Bronchial epithelial cell (primary cell): Measurements from ENCODE around the gene CD300E. TPM values are rescaled to one million over a fixed set of nuclear protein-coding genes. Genes with fewer than 3 reads are reported as not detected.

ENCODE experiments used
- DNase-seq: peaks from one replicate; pipeline ENCODE4 v3.0.0-alpha.2; 2010; ENCODE audit warnings: low read depth
- FAIRE-seq: peaks from 2 replicates; lab custom pipeline; 2011; peaks lifted over from hg19 to GRCh38; lab: Jason Lieb, UNC
- H3K27me3 ChIP-seq: 2 replicates; pipeline ENCODE4 v1.5.1; 2011; ENCODE audit warnings: low read length; ENCODE audit not compliant: control insufficient read depth, insufficient read depth
- H3K36me3 ChIP-seq: 2 replicates; pipeline ENCODE4 v1.5.1; 2011; ENCODE audit warnings: low read length; ENCODE audit not compliant: control insufficient read depth, insufficient read depth
- H3K4me3 ChIP-seq: 2 replicates; pipeline ENCODE4 v1.5.1; 2011; ENCODE audit warnings: mild to moderate bottlenecking, low read depth, low read length, control low read depth
- total RNA-seq: library from RNA; depleted of rRNA; stranded (reverse); fragments of >200 nt; gene quantifications from 2 replicates; pipeline ENCODE4 v1.2.1, GENCODE V29; 2014
- TF ChIP-seq, protein P1 (sequence below): IDR thresholded peaks from 2 replicates; pipeline ENCODE4 v1.5.1; 2011; ENCODE audit warnings: mild to moderate bottlenecking, moderate library complexity, low read length, control low read depth, inconsistent platforms; ENCODE audit not compliant: insufficient read depth, severe bottlenecking

CD300E gene
- total RNA-seq, 1 donor from 2014 or later, result not detected

DNA sequence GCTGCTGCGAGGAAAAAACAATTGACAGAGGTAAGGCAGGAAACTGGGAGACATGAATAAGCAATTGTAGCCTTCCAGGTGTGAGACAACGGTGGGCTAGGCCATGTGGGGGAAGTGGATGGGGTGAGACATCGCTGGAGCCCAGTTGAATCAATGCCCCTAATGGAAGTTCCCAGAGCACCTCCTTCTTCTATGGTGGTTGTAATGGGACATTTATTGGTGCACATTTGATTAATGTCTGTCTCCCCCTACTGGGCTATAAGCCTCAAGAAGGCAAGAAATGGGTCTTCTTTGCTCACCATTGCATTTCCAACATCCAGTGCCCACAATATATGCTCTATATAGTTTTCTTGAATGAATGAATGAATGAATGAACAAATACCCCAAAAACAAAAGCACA lies 22.7 kb upstream of the CD300E start:
- no peak overlapping the region for H3K4me3 ChIP-seq
- DNase-seq (peak; percentile 24), FAIRE-seq (no peak)
- TF ChIP-seq, protein P1, sequence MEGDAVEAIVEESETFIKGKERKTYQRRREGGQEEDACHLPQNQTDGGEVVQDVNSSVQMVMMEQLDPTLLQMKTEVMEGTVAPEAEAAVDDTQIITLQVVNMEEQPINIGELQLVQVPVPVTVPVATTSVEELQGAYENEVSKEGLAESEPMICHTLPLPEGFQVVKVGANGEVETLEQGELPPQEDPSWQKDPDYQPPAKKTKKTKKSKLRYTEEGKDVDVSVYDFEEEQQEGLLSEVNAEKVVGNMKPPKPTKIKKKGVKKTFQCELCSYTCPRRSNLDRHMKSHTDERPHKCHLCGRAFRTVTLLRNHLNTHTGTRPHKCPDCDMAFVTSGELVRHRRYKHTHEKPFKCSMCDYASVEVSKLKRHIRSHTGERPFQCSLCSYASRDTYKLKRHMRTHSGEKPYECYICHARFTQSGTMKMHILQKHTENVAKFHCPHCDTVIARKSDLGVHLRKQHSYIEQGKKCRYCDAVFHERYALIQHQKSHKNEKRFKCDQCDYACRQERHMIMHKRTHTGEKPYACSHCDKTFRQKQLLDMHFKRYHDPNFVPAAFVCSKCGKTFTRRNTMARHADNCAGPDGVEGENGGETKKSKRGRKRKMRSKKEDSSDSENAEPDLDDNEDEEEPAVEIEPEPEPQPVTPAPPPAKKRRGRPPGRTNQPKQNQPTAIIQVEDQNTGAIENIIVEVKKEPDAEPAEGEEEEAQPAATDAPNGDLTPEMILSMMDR, result peak; percentile 38
- no peaks in the 10 kb centered on the region for H3K36me3 ChIP-seq
- H3K27me3 ChIP-seq, result peaks cover 6% of the 10 kb centered on the region

DNA sequence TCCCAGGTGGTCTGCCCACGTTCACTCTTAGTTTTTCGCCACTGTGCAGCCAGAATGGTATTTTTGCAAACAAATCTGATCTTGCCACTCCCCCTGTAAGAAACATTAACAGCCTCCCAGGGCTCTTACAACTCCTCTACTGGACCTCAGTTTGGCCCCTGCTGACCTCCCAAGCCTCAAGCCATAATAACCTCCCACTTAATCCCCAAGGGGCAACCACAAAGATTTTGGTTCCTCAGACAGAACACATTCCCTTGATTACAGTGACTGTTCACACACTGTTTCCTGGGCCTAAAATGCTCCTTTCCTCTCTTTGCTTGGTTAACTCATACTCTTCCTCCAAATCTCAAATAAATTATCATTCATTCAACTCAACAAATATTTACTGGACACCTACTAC lies 21.5 kb upstream of the CD300E start:
- FAIRE-seq (no peak), DNase-seq (no peak)
- Histone ChIP-seq H3K27me3 (peaks cover 2% of the 10 kb centered on the region), H3K36me3 (no peaks in the 10 kb centered on the region), H3K4me3 (no peak overlapping the region)
- TF ChIP-seq, protein P1, result no peak

DNA sequence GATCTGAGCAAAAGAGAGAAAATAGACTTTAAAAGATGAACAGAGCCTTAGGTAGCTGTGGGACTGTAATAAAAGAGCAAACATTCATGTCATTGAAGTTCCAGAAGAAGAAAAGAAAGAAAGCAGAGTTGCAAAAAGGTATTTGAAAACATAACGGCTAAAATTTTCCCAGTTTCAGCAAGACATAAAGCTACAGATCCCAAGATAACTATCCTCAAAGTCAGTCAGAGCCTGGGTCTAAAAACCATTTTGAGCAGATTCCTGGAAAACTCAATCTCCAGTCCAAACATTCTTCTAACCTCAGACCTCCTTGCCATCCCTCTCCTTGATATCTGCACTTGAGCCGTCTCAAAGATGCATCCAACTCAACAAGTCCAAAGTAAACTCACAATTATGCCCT lies 20.9 kb upstream of the CD300E start:
- DNase-seq, result no peak
- TF ChIP-seq, protein P1, result no peak
- H3K4me3 ChIP-seq, result no peak overlapping the region
- H3K36me3 ChIP-seq, result no peaks in the 10 kb centered on the region
- H3K27me3 ChIP-seq, result peaks cover 2% of the 10 kb centered on the region
- no peak for FAIRE-seq

DNA sequence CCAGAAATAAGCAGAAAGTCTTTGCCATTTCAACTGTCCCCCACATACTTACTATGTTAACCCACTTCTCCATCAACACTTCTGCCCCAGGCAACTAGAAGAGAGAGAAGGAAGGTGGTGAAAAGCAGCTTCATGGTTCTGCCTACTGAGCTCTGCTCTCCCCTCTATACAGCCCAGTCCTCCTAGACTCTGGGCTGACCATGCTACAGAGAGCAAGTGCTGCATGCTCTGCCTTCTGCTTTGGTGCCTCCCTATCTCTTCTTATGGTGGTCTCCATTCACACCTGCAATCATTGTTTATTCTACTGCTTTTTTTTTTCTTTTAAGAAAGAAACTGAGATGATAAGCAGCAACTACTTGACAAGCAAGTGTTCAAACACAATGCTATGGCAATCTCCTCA lies 20.3 kb upstream of the CD300E start:
- TF ChIP-seq, protein P1, result no peak
- Histone ChIP-seq H3K27me3 (peaks cover 2% of the 10 kb centered on the region), H3K36me3 (no peaks in the 10 kb centered on the region), H3K4me3 (no peak overlapping the region)
- DNase-seq (no peak), FAIRE-seq (no peak)

DNA sequence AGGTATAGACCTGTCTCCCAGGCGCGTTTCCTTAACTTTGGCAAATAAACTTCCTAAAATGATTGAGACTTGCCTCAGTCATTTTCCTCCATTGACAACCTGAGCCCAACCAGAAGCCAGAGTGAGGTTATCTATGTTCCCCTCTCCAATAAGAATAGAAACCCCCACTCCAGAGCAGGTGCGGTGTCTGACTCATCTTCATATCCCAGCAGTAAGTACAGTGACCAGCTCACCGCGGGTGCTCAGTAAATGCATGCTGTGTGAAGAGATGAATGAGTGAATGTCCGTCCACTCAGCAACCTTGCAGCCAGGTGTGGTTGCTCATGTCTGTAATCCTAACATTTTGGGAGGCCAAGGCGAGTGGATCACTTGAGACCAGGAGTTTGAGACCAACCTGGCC lies 19.5 kb upstream of the CD300E start:
- no peak overlapping the region for H3K4me3 ChIP-seq
- TF ChIP-seq, protein P1, result no peak

DNA sequence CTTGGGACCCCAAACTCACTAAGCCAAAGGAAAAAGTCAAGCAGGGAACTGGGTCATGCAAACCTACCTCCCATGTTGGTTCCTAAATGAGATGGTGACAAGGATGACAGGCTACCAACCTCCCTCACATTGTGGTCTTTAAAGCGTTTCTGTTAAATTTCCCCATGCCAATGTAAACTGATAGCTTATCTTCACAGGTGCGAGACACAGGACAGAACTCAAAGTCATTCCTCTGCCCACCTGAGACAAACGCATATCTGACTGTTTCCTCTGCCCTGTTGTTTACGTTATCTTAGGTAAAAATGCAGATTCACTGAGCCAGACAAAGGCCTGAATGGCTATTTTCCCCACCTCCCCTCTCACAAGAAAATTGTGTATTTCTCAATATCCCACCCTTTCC lies 19.0 kb upstream of the CD300E start:
- TF ChIP-seq, protein P1, result no peak
- peaks cover 2% of the 10 kb centered on the region for H3K27me3 ChIP-seq
- FAIRE-seq, result no peak
- H3K4me3 ChIP-seq, result no peak overlapping the region
- no peak for DNase-seq
- H3K36me3 ChIP-seq, result no peaks in the 10 kb centered on the region

More for the DNA sequence above, 19.5 kb upstream of the CD300E start:
- Histone ChIP-seq H3K36me3 (no peaks in the 10 kb centered on the region), H3K27me3 (peaks cover 2% of the 10 kb centered on the region)
- FAIRE-seq (no peak), DNase-seq (no peak)
